T47D (cell line): Measurements from ENCODE around the gene CHD6.
A peak's percentile ranks its signal among the peaks of the same experiment; 100 is the strongest.

Experiments used
- DNase-seq, 2 experiments: peaks; one replicate each; pipeline versions ENCODE4 v3.0.0 to v3.0.0-alpha.2; 2011 to 2012; ENCODE audit warnings: low read depth in 1 of 2, low spot score in 1 of 2
- JUND ChIP-seq: IDR thresholded peaks from 2 replicates; pipeline ENCODE4 v1.6.1; 2012; ENCODE audit warnings: low read depth
- in situ Hi-C: cut with HindIII; loops from 2 replicates; pipeline ENCODE4 v1.10.0; 2016; ENCODE audit warnings: low sequenced_read_pairs, low pct_unique_long_range_greater_than_20kb

The CHD6 gene

DNA sequence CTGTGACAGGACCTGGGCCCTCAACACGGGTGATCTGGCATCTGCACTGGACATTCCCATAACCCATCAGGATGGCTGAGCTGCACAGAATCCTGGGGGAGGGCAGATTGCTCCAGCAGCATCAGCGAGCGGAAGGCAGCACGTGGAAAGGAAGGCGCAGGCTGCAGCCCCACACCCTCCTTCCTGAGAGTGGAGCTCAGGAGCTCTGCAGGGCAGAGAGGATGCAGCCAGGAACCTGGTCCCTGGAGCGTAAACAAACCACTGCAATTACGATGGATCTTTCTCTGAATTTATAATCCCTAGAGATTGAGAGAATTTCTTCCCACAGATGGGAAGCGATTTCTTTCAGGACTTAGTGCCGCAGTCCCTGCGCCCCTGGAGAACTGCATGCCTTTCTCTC is 211.8 kb downstream of the CHD6 start:
- no peak for DNase-seq
- TF ChIP-seq JUND: no peak
- in situ Hi-C loops: no loop called here

DNA sequence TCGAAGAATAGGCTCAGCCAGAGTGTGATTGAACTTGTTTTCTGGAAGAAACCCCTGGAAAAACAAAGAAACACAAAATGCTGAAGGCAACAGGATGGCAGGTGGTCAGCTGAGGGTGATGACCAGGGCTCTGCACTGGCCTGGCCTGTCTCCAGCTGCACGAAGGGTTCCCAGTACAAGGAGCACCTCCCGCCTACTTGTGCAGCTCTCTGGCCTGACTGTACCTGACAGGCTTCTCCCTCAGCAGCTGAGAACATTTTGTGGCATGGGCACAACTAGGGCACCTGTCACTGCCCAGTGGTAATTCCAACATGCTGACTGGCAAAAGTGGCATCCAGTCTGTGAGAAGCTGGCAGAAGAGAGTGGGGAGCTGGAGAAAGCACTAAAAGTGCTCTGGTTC is 212.7 kb downstream of the CHD6 start:
- no peak for TF ChIP-seq JUND
- DNase-seq: no peak
- in situ Hi-C loops: no loop called here

DNA sequence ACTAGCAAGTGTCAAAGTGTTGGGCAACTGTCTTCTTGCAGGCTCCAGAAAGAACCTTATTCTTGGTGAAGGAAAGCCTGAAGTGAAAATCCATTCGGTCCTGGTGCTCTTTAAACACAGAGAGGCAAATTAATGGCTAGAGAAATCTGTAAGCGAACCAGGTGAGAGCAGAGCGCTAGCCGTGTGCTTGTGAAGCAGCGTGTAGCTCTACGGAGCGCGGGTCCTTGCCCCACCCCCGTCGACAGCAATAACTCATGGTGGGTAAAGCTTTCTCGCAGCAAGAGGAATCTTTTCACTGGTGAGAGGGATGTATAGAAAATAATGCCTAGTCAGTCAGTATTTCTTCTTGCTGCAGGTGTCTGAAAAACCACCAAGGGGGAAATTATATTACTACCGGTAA is 214.6 kb downstream of the CHD6 start:
- in situ Hi-C loops: no loop called here
- no peak for DNase-seq
- no peak for TF ChIP-seq JUND

DNA sequence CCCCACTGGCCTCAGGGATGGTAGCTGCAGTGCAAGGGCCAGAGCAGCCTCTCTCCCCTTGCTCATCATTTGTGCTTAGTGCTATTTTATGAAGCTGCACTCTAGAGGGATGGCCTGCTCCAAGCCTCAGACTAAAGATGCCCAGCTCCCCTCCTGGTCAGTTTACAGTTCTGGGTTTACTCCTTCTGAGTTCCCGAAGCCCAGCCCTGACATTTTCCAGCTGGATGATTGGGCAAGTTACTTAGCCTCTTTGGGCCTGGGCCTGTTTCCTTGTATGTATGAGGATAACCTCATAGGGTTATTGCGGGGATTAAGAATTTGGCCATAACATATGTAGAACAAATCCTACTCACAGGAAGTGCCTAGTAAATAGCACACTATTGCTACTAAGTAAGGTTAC is 219.8 kb downstream of the CHD6 start:
- TF ChIP-seq JUND: no peak
- in situ Hi-C loops: no loop called here
- DNase-seq: no peak

DNA sequence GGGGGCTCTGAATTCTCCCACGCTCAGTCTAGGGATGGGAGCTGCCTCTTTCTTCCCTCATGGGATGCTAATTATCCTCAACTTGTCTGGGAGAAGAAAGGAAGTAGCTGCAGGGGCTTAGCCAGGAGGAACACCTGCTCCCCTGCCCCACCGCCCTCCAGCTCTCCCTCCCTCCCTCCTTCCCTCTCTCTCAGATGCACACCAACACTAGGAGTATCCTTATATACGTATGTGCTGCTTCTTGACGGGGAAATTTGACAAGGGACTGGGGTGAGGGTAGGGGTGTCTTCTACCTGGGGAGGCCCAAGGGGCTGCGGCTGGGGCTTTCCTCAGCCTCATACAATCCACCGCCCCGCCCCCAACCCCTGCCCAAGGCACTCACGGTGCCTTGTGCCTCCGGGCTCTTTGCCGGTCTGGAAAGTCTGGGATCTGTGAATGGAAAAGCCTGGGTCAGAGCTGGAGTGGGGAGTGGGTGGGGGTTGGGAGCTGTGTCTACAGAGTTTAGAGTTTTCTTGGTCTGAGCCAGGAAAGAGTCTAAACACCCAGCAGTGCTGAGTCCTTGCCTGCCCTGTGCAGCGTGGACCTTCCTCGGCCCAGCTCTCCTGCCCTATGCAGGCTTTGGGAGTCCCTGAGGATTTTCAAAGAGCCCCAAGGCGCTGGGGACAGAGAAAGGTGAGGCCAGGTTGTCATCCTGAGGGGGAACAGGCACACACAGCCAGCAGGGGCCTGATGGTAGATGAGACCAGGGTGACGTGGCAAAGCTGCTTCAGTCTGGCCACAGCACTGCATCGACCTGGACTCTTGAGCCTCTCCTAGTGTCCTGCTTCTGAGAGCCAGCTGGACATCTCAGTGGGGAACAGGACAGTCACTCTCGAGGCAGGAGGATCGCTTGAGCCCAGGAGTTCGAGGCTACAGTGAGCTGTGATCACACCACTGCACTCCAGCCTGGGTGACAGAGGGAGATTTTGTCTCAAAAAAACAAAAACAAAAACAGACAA is 222.2 kb downstream of the CHD6 start:
- in situ Hi-C loops: no loop called here
- no peak for TF ChIP-seq JUND
- DNase-seq: no peak

DNA sequence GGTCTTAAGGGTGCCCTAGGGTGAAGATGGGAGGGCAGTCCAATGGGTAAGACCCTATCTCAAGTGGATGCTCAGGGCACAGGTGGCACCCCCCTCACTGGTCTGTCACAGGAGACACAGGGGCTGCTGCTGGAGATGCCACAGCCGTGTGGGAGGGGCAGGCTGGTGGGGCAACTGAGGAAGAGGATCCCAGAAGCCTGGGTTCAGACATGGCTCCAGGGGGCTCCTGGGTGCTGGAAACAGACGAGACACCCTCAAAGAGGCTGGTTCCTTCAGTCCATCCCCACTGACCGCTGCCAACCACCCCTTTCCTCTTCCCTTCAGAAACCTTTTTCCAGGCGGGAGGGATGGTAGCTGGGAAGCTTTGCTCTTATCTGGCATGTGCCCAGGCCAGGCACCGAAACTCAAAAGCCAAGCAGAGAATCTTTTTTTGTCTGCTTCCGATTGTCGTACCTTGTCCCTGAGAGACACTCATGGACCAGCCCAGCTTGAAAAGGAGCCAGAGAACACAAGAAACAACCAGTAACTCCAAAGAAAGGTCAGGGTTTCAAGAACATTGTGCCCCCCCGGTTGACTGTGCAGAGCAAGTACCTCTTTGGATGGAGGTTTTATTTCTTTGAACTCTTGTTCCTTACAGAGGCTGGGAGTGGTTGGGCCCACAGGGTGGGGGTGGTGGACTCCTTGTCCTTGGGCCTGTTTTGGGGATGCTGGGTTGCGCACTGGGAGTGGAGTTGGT is 223.1 kb downstream of the CHD6 start:
- in situ Hi-C loops: no loop called here
- no peak for DNase-seq
- no peak for TF ChIP-seq JUND

DNA sequence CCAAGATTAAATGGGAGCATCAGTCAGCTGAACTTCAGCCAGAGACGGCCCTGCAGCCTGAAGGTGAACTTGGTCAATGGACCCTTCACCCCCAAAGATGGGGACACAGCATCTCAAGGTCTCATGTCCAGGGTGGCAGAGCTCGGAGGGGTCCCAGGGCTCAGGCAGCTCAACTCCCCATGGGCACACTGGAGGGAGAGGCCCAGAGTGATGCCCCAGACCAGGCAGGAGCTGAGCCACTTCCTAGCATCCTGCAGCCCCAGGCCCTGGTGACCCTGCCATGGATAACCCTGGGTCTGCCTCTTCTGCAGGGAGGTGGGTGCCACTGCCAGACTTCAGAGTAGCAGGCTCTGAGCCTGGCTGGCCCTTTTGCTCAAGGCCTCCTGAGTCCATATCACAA is 224.1 kb downstream of the CHD6 start:
- DNase-seq: no peak
- in situ Hi-C loops: no loop called here
- no peak for TF ChIP-seq JUND

DNA sequence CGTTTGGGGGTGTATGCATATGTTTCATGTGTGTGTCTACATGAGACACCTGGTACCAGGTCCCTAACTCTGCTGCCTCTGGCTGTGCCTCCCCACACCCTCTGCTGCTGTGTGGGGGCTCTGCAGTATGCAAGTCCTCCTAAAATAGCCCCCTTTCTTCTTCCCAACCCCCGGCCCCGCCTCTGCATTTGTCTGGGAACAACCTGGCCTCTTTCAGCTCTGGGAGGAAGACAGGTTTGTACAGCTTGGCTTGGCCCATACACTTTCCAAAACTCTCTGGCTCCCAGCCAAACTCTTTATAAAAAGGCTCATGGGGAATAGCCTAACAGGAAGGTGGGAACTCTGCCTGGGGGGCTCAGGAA is 224.5 kb downstream of the CHD6 start:
- in situ Hi-C loops: no loop called here
- no peak for TF ChIP-seq JUND
- DNase-seq: peak in 1 of 2 experiments; percentile 42

DNA sequence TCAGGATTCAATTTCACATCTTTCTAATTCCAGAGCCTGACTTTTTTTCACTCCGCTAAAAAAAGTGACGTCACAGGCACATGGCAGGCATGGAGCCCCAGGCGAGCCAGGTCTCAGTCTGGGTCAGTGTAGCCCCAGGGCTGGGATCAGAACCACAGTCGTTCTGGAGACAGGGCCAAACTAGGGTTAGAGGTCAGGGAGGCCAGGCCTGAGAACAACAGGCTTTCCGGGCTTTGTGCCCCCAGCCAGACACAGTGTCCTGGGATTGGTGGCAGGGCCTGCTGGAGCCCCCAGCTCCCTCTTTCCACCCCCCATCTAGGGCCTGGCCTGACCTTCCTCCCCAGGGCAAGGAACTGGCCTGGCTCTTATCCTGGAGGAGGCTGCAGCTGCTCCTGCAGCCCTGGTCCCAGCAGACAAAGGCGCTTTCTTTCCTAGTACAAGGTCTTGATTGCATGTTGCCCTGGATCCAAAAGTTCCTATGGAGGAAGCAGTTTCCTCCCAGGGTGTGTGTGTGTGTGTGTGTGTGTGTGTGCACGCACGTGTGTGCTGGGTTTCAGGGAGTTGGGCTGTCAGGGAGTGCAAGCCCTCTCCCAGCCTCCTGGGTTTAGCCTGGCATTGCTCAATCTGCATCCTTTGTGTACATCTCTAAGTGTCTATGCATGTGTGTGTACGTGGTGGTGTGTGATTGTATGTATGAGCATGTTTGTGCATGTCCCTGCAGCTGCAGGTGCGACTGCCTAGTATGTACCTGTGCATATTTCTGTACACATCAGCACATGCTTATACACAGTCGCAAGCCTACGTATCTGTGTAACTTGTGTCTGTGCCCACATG is 225.1 kb downstream of the CHD6 start:
- no peak for TF ChIP-seq JUND
- in situ Hi-C loops: no loop called here
- peak in 1 of 2 experiments; percentile 22 for DNase-seq

DNA sequence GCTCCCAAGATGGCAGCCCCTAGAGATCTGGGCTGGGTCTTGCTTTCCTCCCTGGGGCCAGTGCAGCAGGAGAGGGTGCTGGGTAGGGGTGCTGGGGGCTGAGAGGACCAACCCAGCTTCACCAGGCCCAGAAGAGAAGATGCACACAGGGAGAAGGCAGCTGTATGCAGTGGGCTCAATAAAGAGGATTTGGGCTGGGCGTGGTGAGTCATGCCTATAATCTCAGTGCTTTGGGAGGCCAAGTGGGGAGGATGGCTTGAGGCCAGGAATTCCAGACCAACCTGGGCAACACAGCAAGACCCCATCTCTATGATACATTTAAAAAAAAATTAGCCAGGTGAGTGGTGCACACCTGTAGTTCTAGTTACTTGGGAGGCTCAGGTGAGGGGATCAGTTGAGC is 225.9 kb downstream of the CHD6 start:
- no peak for TF ChIP-seq JUND

DNA sequence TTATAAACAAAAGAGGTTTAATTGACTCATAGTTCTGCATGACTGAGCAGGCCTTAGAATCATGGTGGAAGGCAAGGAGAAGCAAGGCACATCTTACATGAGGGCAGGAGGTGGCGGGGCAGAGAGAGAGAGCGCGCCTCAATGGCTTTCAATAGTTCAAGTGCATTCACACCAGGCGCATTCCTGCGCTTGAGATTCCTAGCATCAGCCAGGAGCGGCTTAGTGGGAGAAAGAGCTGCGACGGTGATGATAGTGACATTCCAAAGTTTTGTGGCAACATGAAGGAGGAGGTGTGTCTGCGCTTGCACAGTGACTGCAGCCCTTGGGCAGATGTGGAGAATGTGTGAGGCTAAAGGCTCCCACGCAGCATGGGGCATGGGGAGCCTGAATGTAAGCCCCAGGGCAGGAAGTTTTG is 226.6 kb downstream of the CHD6 start:
- in situ Hi-C loops: no loop called here
- peak in 1 of 2 experiments; percentile 85 for DNase-seq
- TF ChIP-seq JUND: no peak

More for the DNA sequence above, 225.9 kb downstream of the CHD6 start:
- no peak for DNase-seq
- in situ Hi-C loops: no loop called here

DNA sequence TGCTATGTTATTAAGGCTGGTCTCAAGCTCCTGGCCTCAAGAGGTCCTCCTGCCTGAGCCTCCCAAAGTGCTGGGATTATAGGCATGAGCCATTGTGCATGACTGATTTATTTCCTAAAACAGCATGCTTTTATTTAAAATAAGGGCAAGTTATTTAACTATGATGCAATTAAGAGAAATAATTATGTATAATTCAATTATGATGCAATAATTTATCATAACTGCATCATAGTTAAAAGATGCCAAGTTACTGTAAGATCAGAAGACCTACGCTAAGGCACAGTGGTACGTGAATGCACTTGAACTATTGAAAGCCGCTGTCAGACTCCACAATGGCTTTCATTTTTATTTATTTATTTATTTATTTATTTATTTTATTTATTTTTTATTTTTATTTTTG is 227.3 kb downstream of the CHD6 start:
- no peak for TF ChIP-seq JUND
- DNase-seq: no peak
- in situ Hi-C loops: no loop called here
